Measurements from ENCODE around the gene FAM98B.

Gene FAM98B

GRCh38 chr15:38516626-38517025 lies 62.7 kb downstream of the FAM98B start:
- TF ChIP-seq, protein P1, sequence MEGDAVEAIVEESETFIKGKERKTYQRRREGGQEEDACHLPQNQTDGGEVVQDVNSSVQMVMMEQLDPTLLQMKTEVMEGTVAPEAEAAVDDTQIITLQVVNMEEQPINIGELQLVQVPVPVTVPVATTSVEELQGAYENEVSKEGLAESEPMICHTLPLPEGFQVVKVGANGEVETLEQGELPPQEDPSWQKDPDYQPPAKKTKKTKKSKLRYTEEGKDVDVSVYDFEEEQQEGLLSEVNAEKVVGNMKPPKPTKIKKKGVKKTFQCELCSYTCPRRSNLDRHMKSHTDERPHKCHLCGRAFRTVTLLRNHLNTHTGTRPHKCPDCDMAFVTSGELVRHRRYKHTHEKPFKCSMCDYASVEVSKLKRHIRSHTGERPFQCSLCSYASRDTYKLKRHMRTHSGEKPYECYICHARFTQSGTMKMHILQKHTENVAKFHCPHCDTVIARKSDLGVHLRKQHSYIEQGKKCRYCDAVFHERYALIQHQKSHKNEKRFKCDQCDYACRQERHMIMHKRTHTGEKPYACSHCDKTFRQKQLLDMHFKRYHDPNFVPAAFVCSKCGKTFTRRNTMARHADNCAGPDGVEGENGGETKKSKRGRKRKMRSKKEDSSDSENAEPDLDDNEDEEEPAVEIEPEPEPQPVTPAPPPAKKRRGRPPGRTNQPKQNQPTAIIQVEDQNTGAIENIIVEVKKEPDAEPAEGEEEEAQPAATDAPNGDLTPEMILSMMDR (IDR thresholded peaks at IDR 0.05), result no peak
- Histone ChIP-seq H3K4me3 (ENCODE audit: low read depth in 1 of 2, low read length in 1 of 2) (no peak overlapping the region), H3K4me1 (ENCODE audit: control insufficient read depth in 1 of 2, insufficient read depth in 1 of 2, low read depth in 1 of 2, low read length in 1 of 2) (no peaks in the 10 kb centered on the region), H3K36me3 (peaks cover 25% of the 10 kb centered on the region), H3K27ac (no peak overlapping the region), H3K27me3 (no peaks in the 10 kb centered on the region), H3K9me3 (no peaks in the 10 kb centered on the region)

- H3K36me3 ChIP-seq, result peaks cover 23% of the 10 kb centered on the region
- no peak overlapping the region for H3K27ac ChIP-seq
- no peaks in the 10 kb centered on the region for H3K4me1 ChIP-seq (ENCODE audit: control insufficient read depth in 1 of 2, insufficient read depth in 1 of 2, low read depth in 1 of 2, low read length in 1 of 2)
- H3K27me3 ChIP-seq, result no peaks in the 10 kb centered on the region
- H3K9me3 ChIP-seq, result no peaks in the 10 kb centered on the region
- TF ChIP-seq, protein P1 (IDR thresholded peaks at IDR 0.05), result no peak
- no peak overlapping the region for H3K4me3 ChIP-seq (ENCODE audit: low read depth in 1 of 2, low read length in 1 of 2)
These were observed 63.5 kb downstream of the FAM98B start for GRCh38 chr15:38517312-38517975.

- Histone ChIP-seq H3K27ac (no peak overlapping the region), H3K4me3 (ENCODE audit: low read depth in 1 of 2, low read length in 1 of 2) (no peak overlapping the region), H3K36me3 (peaks cover 21% of the 10 kb centered on the region), H3K27me3 (no peaks in the 10 kb centered on the region), H3K4me1 (ENCODE audit: control insufficient read depth in 1 of 2, insufficient read depth in 1 of 2, low read depth in 1 of 2, low read length in 1 of 2) (no peaks in the 10 kb centered on the region), H3K9me3 (no peaks in the 10 kb centered on the region)
- TF ChIP-seq, protein P1 (IDR thresholded peaks at IDR 0.05), result no peak
These were observed 64.2 kb downstream of the FAM98B start for GRCh38 chr15:38518084-38518483.

DNA sequence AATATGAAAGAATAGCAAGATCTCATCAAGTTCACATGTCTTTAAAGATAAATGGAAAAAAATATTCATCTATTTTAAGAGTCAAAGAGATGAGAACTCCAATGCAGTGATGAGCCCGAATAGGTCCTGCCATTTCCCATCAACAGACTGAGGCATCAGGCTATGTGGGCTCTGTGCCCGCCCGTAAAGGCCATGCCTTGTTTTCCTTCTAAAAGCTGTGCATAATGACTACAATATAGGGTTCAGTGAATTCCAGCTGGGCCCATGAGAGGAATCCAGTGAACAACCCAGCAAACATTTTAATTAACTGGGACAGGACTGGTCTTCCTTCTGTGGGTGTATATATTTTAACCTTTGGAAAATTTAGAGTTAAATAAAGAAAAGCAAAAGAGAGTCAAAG lies 66.1 kb downstream of the FAM98B start:
- H3K27ac ChIP-seq, result no peak overlapping the region
- H3K9me3 ChIP-seq, result no peaks in the 10 kb centered on the region
- no peaks in the 10 kb centered on the region for H3K27me3 ChIP-seq
- no peaks in the 10 kb centered on the region for H3K4me1 ChIP-seq (ENCODE audit: control insufficient read depth in 1 of 2, insufficient read depth in 1 of 2, low read depth in 1 of 2, low read length in 1 of 2)
- no peak overlapping the region for H3K4me3 ChIP-seq (ENCODE audit: low read depth in 1 of 2, low read length in 1 of 2)
- H3K36me3 ChIP-seq, result peaks cover 17% of the 10 kb centered on the region
- TF ChIP-seq, protein P1 (IDR thresholded peaks at IDR 0.05), result no peak

- Histone ChIP-seq H3K4me1 (ENCODE audit: control insufficient read depth in 1 of 2, insufficient read depth in 1 of 2, low read depth in 1 of 2, low read length in 1 of 2) (no peaks in the 10 kb centered on the region), H3K4me3 (ENCODE audit: low read depth in 1 of 2, low read length in 1 of 2) (no peak overlapping the region), H3K36me3 (peaks cover 14% of the 10 kb centered on the region), H3K27ac (no peak overlapping the region), H3K27me3 (no peaks in the 10 kb centered on the region), H3K9me3 (no peaks in the 10 kb centered on the region)
- TF ChIP-seq, protein P1 (IDR thresholded peaks at IDR 0.05), result no peak
These were observed 67.4 kb downstream of the FAM98B start for GRCh38 chr15:38521316-38521715.

Data from neutrophil (primary cell).